ENCODE measurements around the gene PARVG.

GRCh38 chr22:44184006-44184405 is 3.3 kb downstream of the PARVG start:
- TF ChIP-seq, protein P1, sequence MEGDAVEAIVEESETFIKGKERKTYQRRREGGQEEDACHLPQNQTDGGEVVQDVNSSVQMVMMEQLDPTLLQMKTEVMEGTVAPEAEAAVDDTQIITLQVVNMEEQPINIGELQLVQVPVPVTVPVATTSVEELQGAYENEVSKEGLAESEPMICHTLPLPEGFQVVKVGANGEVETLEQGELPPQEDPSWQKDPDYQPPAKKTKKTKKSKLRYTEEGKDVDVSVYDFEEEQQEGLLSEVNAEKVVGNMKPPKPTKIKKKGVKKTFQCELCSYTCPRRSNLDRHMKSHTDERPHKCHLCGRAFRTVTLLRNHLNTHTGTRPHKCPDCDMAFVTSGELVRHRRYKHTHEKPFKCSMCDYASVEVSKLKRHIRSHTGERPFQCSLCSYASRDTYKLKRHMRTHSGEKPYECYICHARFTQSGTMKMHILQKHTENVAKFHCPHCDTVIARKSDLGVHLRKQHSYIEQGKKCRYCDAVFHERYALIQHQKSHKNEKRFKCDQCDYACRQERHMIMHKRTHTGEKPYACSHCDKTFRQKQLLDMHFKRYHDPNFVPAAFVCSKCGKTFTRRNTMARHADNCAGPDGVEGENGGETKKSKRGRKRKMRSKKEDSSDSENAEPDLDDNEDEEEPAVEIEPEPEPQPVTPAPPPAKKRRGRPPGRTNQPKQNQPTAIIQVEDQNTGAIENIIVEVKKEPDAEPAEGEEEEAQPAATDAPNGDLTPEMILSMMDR (conservative IDR thresholded peaks at IDR 0.05; ENCODE audit: low read depth, low read length) = no peak
- no peak for TF ChIP-seq EZH2phosphoT487 (IDR thresholded peaks at IDR 0.05; ENCODE audit: borderline replicate concordance, low read length)
- TF ChIP-seq EZH2 (IDR thresholded peaks at IDR 0.05; ENCODE audit: low read length, unreplicated experiment) = no peak
